IPS DF 6.9 (cell line): Measurements from ENCODE around the gene CDSN.
A peak's percentile ranks its signal among the peaks of the same experiment; 100 is the strongest.

Experiments
- DNase-seq: peaks from one replicate; pipeline ENCODE4 v3.0.0-alpha.2; 2013; ENCODE audit warnings: low read depth, low spot score
- H3K27ac ChIP-seq: one replicate; pipeline ENCODE4 v1.5.1; 2013; ENCODE audit warnings: low read length, control low read depth
- H3K27me3 ChIP-seq: 2 replicates; pipeline ENCODE4 v1.6.1; 2013; ENCODE audit warnings: mild to moderate bottlenecking, low read length; ENCODE audit not compliant: control insufficient read depth, insufficient read depth
- H3K36me3 ChIP-seq: 2 replicates; pipeline ENCODE4 v1.6.1; 2013; ENCODE audit warnings: low read length; ENCODE audit not compliant: control insufficient read depth, insufficient read depth
- H3K4me1 ChIP-seq: 2 replicates; pipeline ENCODE4 v1.6.1; 2013; ENCODE audit warnings: low read length; ENCODE audit not compliant: control insufficient read depth, insufficient read depth
- H3K4me3 ChIP-seq: 2 replicates; pipeline ENCODE4 v1.5.1; 2013; ENCODE audit warnings: mild to moderate bottlenecking, low read length
- H3K9me3 ChIP-seq: 2 replicates; pipeline ENCODE4 v1.6.1; 2013; ENCODE audit warnings: low read length, inconsistent platforms; ENCODE audit not compliant: control insufficient read depth, insufficient read depth
- WGBS: extraction: QIAGEN DNeasy Blood & Tissue Kit; methylation state at CpG from one replicate; pipeline ENCODE4 v1.1.7; 2013; ENCODE audit warnings: mixed read lengths, missing lambda C conversion rate; ENCODE audit not compliant: insufficient read length, insufficient coverage; 5-methylcytosine and 5-hydroxymethylcytosine counted together

CDSN gene

DNA sequence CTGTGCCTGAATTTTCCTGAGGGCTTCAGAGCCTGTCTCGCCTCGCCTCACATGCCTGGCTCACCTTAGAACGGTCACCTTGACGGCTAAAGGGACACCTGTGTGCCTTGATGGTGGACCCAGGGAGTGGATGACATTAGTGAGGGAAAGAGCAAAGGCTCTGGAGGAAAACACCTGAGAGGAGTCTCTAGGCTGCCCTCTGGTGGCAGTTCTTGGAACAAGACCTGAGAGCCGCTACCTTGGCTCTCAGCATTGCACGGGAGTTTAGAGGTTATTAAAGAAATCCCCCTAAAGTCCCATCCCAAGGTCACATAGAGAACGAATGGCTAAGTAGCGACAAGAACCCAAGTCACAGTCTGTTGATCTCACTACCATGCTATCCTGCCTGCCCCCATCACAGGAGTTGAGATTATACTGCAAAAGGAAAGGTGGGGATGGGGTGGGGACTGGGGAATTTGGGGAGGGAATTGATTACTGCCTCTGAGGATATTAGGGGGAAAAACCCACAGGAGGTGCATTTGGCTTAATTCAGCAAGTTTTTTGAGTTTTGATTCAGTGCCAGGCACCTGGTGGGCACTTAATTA is 7.9 kb upstream of the CDSN start:
- WGBS: no CpG with 5 or more reads among the region's 8 CpGs
- H3K9me3 ChIP-seq: no peaks in the 10 kb centered on the region
- peaks cover 5% of the 10 kb centered on the region for H3K4me1 ChIP-seq
- H3K36me3 ChIP-seq: no peaks in the 10 kb centered on the region
- H3K27ac ChIP-seq: no peak overlapping the region
- H3K4me3 ChIP-seq: no peak overlapping the region
- H3K27me3 ChIP-seq: no peaks in the 10 kb centered on the region
- peak; percentile 73 for DNase-seq

DNA sequence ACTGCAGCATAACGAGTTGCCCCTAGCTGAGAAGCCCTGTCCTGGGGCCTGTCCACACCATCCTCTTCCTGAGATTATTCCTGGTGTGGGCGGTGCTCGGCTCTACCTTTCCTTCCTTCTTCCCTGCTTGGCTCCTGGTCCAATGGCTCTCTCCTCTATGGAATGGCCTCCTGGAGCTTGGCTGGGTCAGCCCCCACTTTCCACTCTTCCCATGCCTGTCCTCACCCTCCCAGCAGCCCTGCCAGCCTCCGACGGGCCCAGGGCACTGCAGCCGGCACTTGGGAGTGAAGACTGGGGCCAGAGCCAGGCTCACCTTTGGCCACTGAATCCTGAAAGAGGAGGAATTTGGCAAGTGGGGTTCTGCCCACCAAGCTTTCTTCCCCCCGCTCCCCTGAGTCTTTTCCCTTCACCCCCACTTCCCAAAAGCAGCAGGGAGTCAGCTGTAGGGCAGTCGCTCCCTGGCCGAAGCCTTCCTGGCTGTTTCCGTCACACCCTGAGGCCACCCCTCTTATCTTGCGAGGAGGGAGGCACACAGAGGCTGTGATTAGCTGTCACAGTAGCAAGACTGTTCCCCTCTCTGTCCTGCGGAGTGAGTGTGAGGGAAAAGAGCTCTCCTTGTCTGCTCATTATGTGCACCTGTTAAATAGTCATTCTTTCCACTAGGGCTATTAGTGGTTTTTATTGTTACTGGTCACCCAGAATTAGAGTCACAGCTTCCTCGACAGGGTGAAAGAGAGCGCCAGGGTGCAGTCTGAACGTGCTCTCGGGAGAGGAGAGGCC is 6.3 kb upstream of the CDSN start:
- WGBS: no CpG with 5 or more reads among the region's 16 CpGs
- no peaks in the 10 kb centered on the region for H3K27me3 ChIP-seq
- H3K36me3 ChIP-seq: no peaks in the 10 kb centered on the region
- H3K27ac ChIP-seq: no peak overlapping the region
- H3K4me3 ChIP-seq: no peak overlapping the region
- no peak for DNase-seq
- H3K9me3 ChIP-seq: no peaks in the 10 kb centered on the region
- H3K4me1 ChIP-seq: peaks cover 5% of the 10 kb centered on the region

GRCh38 chr6:31125586-31126363 is 5.5 kb upstream of the CDSN start:
- Histone ChIP-seq H3K9me3 (no peaks in the 10 kb centered on the region), H3K4me1 (peaks cover 5% of the 10 kb centered on the region), H3K4me3 (no peak overlapping the region), H3K36me3 (no peaks in the 10 kb centered on the region), H3K27ac (no peak overlapping the region), H3K27me3 (no peaks in the 10 kb centered on the region)
- WGBS: no CpG with 5 or more reads among the region's 12 CpGs
- no peak for DNase-seq

DNA sequence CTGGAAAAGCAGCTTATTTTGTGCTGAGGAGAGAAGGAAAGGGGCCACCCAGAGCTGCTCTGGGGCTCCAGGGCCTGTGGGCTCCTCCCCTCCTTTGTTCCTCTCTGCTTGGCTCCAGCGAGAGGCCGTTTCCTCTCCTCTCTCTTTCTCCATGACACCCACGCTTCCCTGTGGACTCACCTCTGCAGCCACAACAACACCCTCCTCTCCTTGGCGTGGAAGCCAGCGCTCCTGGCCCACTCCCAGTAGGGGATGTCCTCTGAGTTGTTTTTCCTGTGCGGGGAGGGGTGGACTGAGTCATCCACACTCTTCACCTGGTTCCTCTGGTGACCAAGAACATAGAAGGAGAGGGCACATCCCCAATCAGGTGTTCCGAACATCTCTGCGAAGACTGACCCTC is 4.9 kb upstream of the CDSN start:
- no CpG with 5 or more reads among the region's 8 CpGs for WGBS
- no peak overlapping the region for H3K4me3 ChIP-seq
- no peak for DNase-seq

DNA sequence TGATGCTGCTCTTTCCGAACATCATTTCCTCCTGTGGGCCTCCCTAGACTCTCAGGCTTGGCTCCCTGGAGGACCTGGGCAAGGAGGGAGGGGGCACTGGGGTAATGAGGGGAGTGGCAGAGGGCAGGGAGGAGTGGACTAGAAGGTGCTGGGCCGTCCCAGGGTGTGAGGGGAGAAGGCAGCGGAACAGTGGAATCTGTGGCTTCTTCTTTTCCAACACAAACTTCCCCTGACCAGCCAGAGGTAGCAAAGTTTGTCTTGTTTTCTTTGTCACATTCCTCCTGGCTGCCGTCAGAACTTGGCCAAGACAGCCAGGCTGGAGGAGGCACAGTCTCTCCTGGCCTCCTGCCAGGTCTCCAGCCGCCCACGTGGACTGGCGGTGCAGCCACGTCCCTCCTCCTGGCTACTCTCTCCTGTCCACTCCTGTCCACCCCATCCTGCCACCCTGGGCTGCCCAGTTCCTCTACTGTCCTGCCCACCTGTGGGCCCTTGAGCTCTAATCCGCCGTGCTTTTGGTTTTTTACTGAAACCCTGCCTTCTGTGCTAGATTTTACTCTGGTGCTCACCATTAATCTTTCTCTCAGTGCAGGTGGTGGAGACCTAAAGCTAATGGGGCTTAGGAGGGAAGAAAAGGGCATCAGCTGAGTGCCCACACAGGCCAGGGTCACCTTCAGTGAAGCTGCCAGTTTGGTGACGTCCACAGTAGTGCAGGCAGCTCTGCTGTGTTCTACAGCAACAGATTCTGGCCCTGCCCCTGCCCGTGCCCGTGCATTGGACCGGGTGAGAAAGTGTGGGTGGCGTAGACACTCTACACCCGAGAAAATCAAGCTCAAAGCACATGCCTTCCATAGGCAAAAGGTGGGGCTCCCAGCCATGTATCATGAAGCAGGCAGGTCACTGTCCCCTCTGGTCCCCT is 2.8 kb upstream of the CDSN start:
- WGBS: no CpG with 5 or more reads among the region's 16 CpGs
- DNase-seq: no peak
- Histone ChIP-seq H3K27me3 (no peaks in the 10 kb centered on the region), H3K4me1 (peaks cover 5% of the 10 kb centered on the region), H3K4me3 (no peak overlapping the region), H3K36me3 (no peaks in the 10 kb centered on the region), H3K9me3 (no peaks in the 10 kb centered on the region), H3K27ac (no peak overlapping the region)

More for the DNA sequence above, 4.9 kb upstream of the CDSN start:
- Histone ChIP-seq H3K9me3 (no peaks in the 10 kb centered on the region), H3K27ac (no peak overlapping the region), H3K27me3 (no peaks in the 10 kb centered on the region), H3K36me3 (no peaks in the 10 kb centered on the region), H3K4me1 (peaks cover 5% of the 10 kb centered on the region)

DNA sequence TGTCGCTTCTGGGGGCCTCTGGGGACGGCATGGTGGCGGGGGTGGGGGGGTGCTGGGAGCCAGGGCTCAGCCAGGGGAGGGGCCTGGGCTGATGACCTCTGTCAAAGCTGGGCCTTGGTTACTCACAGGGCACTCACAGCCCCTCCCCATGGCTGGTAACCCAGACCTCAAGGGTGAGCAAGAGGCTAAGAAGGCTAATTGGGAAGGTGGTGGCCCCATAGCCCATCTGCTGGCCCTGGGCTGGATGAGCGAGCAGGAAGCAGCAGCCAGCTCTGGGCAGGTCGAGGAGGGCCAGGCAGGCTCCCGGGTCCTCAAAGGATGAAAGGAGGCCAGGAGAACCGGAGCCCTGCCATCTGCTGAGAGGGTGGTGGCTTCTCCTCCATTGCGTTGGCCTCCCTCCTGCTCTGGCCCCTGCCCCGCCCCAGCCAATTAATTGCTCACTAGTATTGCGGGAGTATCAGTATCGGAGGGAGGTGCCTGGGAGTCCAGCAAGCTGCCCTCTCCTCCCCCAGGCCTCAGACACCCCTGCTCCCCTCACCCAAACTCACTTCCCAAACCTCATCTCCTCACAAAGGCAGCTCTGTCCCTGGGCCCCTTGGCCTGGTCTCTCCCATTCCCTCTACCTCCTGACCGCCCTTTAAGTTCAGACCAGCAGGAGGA is 1.0 kb upstream of the CDSN start:
- Histone ChIP-seq H3K9me3 (no peaks in the 10 kb centered on the region), H3K4me3 (no peak overlapping the region), H3K27ac (no peak overlapping the region), H3K27me3 (no peaks in the 10 kb centered on the region), H3K36me3 (no peaks in the 10 kb centered on the region), H3K4me1 (peaks cover 3% of the 10 kb centered on the region)
- WGBS: no CpG with 5 or more reads among the region's 12 CpGs
- DNase-seq: no peak

DNA sequence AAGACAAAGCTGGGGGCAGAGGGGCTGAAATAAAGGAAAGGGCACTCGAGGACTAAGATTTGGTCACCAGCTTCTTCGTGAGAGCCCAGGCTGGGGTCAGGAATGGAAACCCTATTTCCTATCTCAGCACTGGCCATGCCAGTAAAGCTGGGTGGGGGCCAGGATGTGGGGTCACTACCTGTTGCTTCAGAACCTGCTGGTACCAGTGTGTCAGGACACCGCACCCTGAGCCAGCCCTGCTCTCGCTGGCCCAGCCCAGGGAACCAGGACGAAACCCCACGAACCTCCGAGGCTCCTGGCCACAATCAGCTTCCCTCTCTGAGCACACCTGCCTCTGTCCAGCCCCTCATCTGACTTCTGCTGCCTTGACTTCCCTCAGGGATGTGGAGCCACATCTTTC is 2.1 kb downstream of the CDSN start:
- Histone ChIP-seq H3K36me3 (no peaks in the 10 kb centered on the region), H3K9me3 (no peaks in the 10 kb centered on the region), H3K27me3 (no peaks in the 10 kb centered on the region), H3K4me1 (peaks cover 5% of the 10 kb centered on the region), H3K27ac (no peak overlapping the region), H3K4me3 (no peak overlapping the region)
- WGBS: no CpG with 5 or more reads among the region's 7 CpGs
- DNase-seq: no peak

DNA sequence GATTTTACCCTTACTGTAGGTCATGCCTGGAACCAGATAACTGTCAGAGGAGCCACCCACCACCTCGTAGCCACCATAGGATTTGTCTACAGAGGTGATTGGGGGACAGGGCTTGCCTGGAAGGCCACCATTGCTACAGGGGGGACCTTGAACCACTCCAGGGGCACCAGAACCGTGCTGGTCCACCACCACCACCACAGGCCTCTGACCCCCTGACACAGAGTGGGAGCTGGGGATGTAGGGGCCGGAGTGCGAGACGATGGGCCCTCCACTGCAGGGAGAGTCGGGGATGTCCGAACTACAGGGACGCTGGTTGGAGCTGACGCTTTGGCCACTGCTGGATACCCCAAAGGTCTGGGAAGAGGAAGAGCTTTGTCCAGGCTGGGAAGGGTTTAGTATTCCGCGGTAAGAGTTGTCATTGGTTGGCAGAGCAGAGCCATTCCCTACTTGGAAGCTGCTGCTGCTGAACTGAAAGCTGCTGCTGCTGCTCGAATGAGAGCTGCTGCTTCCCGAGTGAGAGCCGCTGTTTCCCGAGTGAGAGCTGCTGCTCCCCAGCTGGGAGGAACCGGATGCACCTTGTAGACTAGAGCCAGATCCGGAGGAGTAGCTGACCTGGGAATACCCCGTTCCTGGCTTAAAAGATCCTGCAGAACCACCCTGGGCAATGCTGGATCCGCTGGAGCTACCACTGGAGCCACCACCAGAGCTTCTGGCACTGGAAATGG is 3.4 kb downstream of the CDSN start:
- Histone ChIP-seq H3K27me3 (no peaks in the 10 kb centered on the region), H3K9me3 (no peaks in the 10 kb centered on the region), H3K4me1 (peaks cover 5% of the 10 kb centered on the region), H3K36me3 (no peaks in the 10 kb centered on the region), H3K4me3 (no peak overlapping the region), H3K27ac (no peak overlapping the region)
- no CpG with 5 or more reads among the region's 19 CpGs for WGBS
- no peak for DNase-seq

- H3K4me1 ChIP-seq: peaks cover 5% of the 10 kb centered on the region
- no peak overlapping the region for H3K4me3 ChIP-seq
- H3K27me3 ChIP-seq: no peaks in the 10 kb centered on the region
Measured at GRCh38 chr6:31115941-31116560, 4.2 kb downstream of the CDSN start.

More at GRCh38 chr6:31115941-31116560, 4.2 kb downstream of the CDSN start:
- Histone ChIP-seq H3K36me3 (no peaks in the 10 kb centered on the region), H3K27ac (no peak overlapping the region), H3K9me3 (no peaks in the 10 kb centered on the region)
- no peak for DNase-seq
- no CpG with 5 or more reads among the region's 12 CpGs for WGBS
